HG03520 (cell line): ENCODE results near the gene SLC26A5.
A peak's percentile ranks its signal among the peaks of the same experiment; 100 is the strongest.

ENCODE experiments used
- ATAC-seq: cut with Tn5 transposase; IDR thresholded peaks from one replicate; pipeline ENCODE4 v1.9.1; 2021; ENCODE audit warnings: mild to moderate bottlenecking, moderate library complexity; ENCODE audit not compliant: unreplicated experiment

The SLC26A5 gene

GRCh38 chr7:103348452-103348851 is 97.6 kb downstream of the SLC26A5 start:
- no peak for ATAC-seq

- peak; percentile 75 for ATAC-seq
Observed at GRCh38 chr7:103347507-103348267, 98.3 kb downstream of the SLC26A5 start, which contains the start of gene PSMC2. Gene PSMC2 (plus strand): TSS chr7:103347643. CDS start chr7:103347712, 69 bp downstream.

- no peak for ATAC-seq
Observed at GRCh38 chr7:103346396-103346795, 99.6 kb downstream of the SLC26A5 start.

- peak; percentile 74 for ATAC-seq
Observed at GRCh38 chr7:103344453-103345149, 101.4 kb downstream of the SLC26A5 start, which contains the start of gene DNAJC2. Gene DNAJC2 (minus strand): TSS chr7:103344767. CDS start chr7:103344622, 145 bp downstream.

- peak; percentile 14 for ATAC-seq
Observed at GRCh38 chr7:103343758-103344452, 102.1 kb downstream of the SLC26A5 start.

- no peak for ATAC-seq
Observed at GRCh38 chr7:103343332-103343731, 102.7 kb downstream of the SLC26A5 start.

- ATAC-seq = no peak
Observed at GRCh38 chr7:103341466-103341865, 104.5 kb downstream of the SLC26A5 start.

GRCh38 chr7:103338864-103339263 is 107.1 kb downstream of the SLC26A5 start:
- no peak for ATAC-seq

- no peak for ATAC-seq
Observed at GRCh38 chr7:103336761-103337160, 109.2 kb downstream of the SLC26A5 start.

GRCh38 chr7:103325744-103326143 is 120.3 kb downstream of the SLC26A5 start:
- ATAC-seq = no peak
